ENCODE data around the gene NUDT14. TPM values are rescaled to one million over a fixed set of nuclear protein-coding genes. Genes with fewer than 3 reads are reported as not detected.

Gene NUDT14
- total RNA-seq, 1 donor from 2014 or later: 16.4 TPM

GRCh38 chr14:105177082-105177481 lies 4.0 kb downstream of the NUDT14 start:
- intact Hi-C loops (cut with micrococcal nuclease): no loop called here

- intact Hi-C loops (cut with micrococcal nuclease): no loop called here
These were observed 4.6 kb downstream of the NUDT14 start for GRCh38 chr14:105176513-105176912.

- intact Hi-C loops (cut with micrococcal nuclease): no loop called here
These were observed 6.9 kb downstream of the NUDT14 start for GRCh38 chr14:105173901-105174894.

- intact Hi-C loops (cut with micrococcal nuclease): no loop called here
These were observed 8.0 kb downstream of the NUDT14 start for GRCh38 chr14:105173145-105173544.

GRCh38 chr14:105172476-105172875 lies 8.6 kb downstream of the NUDT14 start:
- intact Hi-C loops (cut with micrococcal nuclease): no loop called here

GRCh38 chr14:105171004-105171673 lies 10.0 kb downstream of the NUDT14 start:
- intact Hi-C loops (cut with micrococcal nuclease): no loop called here

- intact Hi-C loops (cut with micrococcal nuclease): loop anchor here (1.0 to 10.0 kb wide), 2 partner anchors 75 to 182 kb away; no protein-coding TSS in a partner anchor
These were observed 11.1 kb downstream of the NUDT14 start for GRCh38 chr14:105169776-105170655.

- intact Hi-C loops (cut with micrococcal nuclease): loop anchor here (1.0 to 10.0 kb wide), 2 partner anchors 74 to 183 kb away; no protein-coding TSS in a partner anchor
These were observed 12.1 kb downstream of the NUDT14 start for GRCh38 chr14:105168979-105169507.

- intact Hi-C loops (cut with micrococcal nuclease): loop anchor here (10.0 kb wide), 1 partner anchor 74 kb away; no protein-coding TSS in a partner anchor
These were observed 12.6 kb downstream of the NUDT14 start, which contains the start of gene JAG2 for GRCh38 chr14:105168496-105168978. Gene JAG2 (minus strand): TSS chr14:105168776. CDS start chr14:105168420, 356 bp downstream.

GRCh38 chr14:105168093-105168420 lies 13.1 kb downstream of the NUDT14 start:
- intact Hi-C loops (cut with micrococcal nuclease): loop anchor here (10.0 kb wide), 1 partner anchor 73 kb away; no protein-coding TSS in a partner anchor

GRCh38 chr14:105167303-105168092 lies 13.6 kb downstream of the NUDT14 start:
- intact Hi-C loops (cut with micrococcal nuclease): loop anchor here (10.0 kb wide), 1 partner anchor 73 kb away; no protein-coding TSS in a partner anchor

GRCh38 chr14:105166571-105167302 lies 14.4 kb downstream of the NUDT14 start:
- intact Hi-C loops (cut with micrococcal nuclease): loop anchor here (10.0 kb wide), 1 partner anchor 72 kb away; no protein-coding TSS in a partner anchor

- intact Hi-C loops (cut with micrococcal nuclease): loop anchor here (10.0 kb wide), 1 partner anchor 71 kb away; no protein-coding TSS in a partner anchor
These were observed 15.2 kb downstream of the NUDT14 start for GRCh38 chr14:105165761-105166485.

- intact Hi-C loops (cut with micrococcal nuclease): loop anchor here (10.0 kb wide), 1 partner anchor 70 kb away; no protein-coding TSS in a partner anchor
These were observed 15.9 kb downstream of the NUDT14 start for GRCh38 chr14:105165134-105165704.

- intact Hi-C loops (cut with micrococcal nuclease): loop anchor here (10.0 kb wide), 1 partner anchor 68 kb away; no protein-coding TSS in a partner anchor
These were observed 17.9 kb downstream of the NUDT14 start for GRCh38 chr14:105163040-105163742.

GRCh38 chr14:105162669-105162979 lies 18.5 kb downstream of the NUDT14 start:
- intact Hi-C loops (cut with micrococcal nuclease): loop anchor here (10.0 kb wide), 1 partner anchor 68 kb away; no protein-coding TSS in a partner anchor
